Muscle of back (tissue), 11 donors: Measurements from ENCODE around the gene LTC4S. TPM values are rescaled to one million over a fixed set of nuclear protein-coding genes. Genes with fewer than 3 reads are reported as not detected.
"Not testable (repeated sequence)": the region's sequence is repeated elsewhere in the genome, so short reads cannot be mapped to it uniquely, and the experiment has no call there.

Experiments
- DNase-seq, 3 donors: peaks; one replicate each; pipeline versions ENCODE4 v3.0.0 to v3.0.0-alpha.2; 2013
- polyA plus RNA-seq, 10 donors: library from polyadenylated mRNA; unstranded; fragments of 120-200 nt; gene quantifications; one replicate each; pipeline ENCODE4 v1.2.1, GENCODE V29; 2013; ENCODE audit not compliant: insufficient read length in 10 of 10

The LTC4S gene
- polyA plus RNA-seq, 10 donors: 1.3 to 3.3 (median 2.2) TPM

GRCh38 chr5:179822444-179822990 is 28.7 kb downstream of the LTC4S start:
- no peak for DNase-seq

- no peak for DNase-seq
Measured at GRCh38 chr5:179823937-179824744, 30.4 kb downstream of the LTC4S start.

- no peak for DNase-seq
Measured at GRCh38 chr5:179824745-179825112, 30.9 kb downstream of the LTC4S start.

DNA sequence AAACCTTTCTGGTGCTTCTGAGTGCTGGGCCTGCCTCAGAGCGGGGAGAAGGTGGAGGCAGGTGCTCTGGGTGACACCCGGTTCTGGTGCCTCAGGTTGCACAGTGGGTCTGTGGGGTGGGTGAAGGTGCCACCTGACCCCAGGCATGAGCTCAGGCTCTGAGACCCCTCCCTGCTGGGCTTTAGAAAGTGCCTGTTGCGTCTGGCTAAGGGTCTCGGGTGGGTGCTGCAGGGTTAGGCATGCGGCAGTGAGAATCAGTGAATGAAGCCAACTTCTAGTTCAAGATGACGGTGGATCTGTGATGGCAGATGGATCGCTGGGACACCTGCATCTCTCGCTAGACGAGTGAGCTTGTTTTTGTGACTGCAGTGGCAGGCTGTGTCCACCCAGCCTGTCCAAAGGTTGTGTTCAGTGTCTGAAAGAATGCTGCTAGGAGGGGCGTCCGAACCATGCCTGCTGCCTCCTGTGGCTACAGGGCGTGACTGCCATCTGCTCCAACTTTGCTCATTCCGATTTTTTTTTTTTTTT is 31.9 kb downstream of the LTC4S start:
- DNase-seq: no peak

DNA sequence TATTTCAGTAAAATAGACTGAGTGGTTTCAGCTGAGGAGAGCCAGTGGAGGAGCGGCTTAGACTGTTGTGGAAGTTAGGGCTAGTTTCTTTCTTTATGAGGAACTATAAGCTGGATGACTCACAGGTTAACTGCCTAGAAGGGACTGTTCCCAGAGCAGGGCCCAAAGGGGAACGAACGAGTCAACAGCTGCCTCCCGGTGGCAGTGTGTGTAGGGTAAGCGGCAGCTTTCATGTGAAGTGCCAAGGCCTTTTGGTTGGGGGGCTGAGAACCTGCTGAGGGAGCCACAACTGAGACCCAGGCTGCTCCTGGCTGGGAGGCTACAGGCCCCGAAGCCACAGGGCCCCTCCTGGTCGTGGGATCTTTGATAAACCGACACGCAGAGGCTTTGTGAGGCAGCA is 33.9 kb downstream of the LTC4S start:
- no peak for DNase-seq

GRCh38 chr5:179828756-179829421 is 35.1 kb downstream of the LTC4S start:
- DNase-seq: no peak

- no peak for DNase-seq
Measured at GRCh38 chr5:179829732-179830435, 36.1 kb downstream of the LTC4S start.

- no peak for DNase-seq
Measured at GRCh38 chr5:179830818-179831468, 37.2 kb downstream of the LTC4S start.

GRCh38 chr5:179832039-179832745 is 38.4 kb downstream of the LTC4S start:
- DNase-seq: no peak

DNA sequence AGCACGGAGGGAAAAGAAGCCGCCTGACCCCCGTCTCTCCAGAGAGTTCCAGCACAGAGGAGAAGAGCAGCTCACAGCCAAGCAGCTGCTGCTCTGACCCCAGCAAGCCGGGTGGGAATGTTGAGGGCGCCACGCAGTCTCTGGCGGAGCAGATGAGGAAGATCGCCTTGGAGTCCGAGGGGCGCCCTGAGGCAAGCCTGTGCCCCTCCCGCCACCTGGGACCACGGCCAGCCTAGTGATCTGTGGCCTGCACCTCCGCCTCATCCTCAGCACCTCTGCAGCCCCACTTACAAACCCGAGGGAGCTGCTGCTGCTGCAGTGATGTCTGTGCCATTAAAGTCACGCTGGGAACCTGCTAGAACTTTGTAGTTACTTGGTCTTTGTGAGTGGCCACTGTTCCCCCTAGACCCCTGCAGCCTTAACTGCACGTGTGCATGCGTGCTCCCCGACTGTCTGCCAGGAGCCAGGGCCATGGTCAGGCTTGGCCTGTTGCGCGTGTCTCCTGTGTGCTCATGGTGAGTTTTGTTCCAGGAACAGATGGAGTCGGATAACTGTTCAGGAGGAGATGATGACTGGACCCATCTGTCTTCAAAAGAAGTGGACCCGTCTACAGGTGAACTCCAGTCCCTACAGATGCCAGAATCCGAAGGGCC is 39.4 kb downstream of the LTC4S start:
- no peak for DNase-seq

DNA sequence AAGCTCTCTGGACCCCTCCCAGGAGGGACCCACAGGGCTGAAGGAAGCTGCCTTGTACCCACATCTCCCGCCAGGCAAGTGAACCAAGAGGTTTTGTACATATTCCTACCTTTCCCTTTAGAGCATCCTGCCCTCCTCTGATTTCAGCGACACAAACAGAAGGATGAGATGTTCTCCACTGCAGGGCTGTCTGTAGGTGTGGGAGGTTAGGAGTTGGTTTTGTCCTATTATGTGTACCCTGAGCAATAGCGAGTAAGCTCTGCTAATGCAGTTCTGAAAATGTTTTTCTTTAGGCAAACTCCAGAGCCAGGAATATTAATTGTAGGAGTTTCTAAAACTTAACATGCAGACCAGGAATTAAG is 39.9 kb downstream of the LTC4S start:
- no peak for DNase-seq

DNA sequence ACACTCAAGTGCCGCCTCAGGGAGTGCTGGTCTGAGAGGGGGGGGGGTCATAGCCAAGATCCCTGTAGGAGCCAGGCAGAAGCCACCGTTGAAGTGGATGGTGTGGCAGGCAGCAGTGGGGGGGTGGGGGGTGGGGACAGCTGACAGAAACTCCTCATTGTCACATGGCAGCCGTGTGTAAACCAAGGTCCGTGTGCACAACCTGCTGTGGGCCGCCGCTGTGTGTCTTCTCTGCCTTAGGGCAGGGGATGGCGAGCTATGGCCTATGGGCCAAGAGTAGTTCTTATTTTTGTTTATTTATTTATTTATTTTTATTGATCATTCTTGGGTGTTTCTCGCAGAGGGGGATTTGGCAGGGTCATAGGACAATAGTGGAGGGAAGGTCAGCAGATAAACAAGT is 40.3 kb downstream of the LTC4S start:
- DNase-seq: no peak

GRCh38 chr5:179834871-179835270 is 41.1 kb downstream of the LTC4S start:
- DNase-seq: not testable (repeated sequence)

- DNase-seq: no peak
Measured at GRCh38 chr5:179836225-179837019, 42.6 kb downstream of the LTC4S start.

DNA sequence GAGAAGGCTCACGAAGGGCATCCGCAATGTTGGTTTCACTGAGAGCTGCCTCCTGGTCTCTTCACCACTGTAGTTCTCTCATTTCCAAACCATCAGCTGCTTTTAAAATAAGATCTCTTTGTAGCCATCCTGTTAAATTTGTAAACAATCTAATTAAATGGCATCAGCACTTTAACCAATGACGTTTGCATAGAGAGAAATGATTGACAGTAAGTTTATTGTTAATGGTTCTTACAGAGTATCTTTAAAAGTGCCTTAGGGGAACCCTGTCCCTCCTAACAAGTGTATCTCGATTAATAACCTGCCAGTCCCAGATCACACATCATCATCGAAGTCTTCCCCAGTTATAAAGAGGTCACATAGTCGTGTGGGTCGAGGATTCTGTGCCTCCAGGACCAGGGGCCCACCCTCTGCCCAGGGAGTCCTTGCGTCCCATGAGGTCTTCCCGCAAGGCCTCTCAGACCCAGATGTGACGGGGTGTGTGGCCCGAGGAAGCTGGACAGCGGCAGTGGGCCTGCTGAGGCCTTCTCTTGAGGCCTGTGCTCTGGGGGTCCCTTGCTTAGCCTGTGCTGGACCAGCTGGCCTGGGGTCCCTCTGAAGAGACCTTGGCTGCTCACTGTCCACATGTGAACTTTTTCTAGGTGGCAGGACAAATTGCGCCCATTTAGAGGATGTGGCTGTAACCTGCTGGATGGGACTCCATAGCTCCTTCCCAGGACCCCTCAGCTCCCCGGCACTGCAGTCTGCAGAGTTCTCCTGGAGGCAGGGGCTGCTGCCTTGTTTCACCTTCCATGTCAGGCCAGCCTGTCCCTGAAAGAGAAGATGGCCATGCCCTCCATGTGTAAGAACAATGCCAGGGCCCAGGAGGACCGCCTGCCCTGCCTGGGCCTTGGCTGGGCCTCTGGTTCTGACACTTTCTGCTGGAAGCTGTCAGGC is 43.6 kb downstream of the LTC4S start:
- no peak for DNase-seq

DNA sequence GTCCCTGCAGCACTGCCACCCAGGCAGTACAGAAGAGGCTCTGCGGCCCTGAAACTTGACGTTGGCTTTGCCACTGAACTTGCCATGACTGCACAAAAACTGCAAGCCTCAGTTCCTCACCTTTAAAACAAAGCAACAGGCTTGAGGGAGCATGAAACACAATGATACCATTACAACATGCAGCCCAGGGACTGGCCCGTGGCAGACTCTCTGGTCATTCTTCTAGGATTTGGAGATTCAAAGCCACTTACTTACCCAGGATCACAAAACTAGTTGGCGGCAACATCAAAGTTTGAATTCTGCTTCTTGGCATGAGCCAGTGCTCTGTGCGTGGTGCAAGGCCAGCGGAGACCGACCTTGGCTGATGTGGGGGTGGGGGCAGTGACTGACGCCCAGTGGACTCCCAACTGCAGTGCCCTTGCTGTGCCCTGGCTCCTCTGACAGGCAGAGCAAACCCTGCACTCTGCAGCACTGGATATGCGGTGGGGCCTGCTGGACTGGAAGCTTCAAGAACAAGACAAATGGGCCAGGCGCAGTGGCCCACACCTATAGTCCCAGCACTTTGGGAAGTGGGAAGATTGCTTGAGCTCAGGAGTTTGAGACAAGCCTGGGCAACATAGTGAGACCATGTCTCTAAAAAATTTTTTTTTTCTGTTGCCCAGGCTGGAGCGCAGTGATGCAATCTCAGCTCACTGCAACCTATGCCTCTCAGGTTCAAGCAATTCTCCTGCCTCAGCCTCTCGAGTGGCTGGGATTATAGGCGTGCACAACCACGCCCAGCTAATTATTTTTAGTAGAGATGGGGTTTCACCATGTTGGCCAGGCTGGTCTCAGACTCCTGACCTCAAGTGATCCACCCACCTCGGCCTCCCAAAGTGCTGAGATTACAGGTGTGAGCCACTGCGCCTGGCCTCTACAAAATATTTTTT is 45.8 kb downstream of the LTC4S start:
- DNase-seq: no peak

- DNase-seq: no peak
Measured at GRCh38 chr5:179840321-179840720, 46.5 kb downstream of the LTC4S start.
